ENCODE data around the gene ARHGAP35. TPM values are rescaled to one million over a fixed set of nuclear protein-coding genes. Genes with fewer than 3 reads are reported as not detected.
A peak's percentile ranks its signal among the peaks of the same experiment; 100 is the strongest.

Gene ARHGAP35
- total RNA-seq, 4 donors from 2014 or later, result 8.7 to 69.4 (median 30.9) TPM

GRCh38 chr19:46844067-46844489 is 16.7 kb upstream of the ARHGAP35 start:
- H3K4me3 ChIP-seq, result no peak overlapping the region
- DNase-seq, result no peak
- intact Hi-C loops (cut with DNase I; ENCODE audit: low total_unique reads), result loop anchor here (5.0 to 10.0 kb wide), 2 partner anchors 59 to 87 kb away; partner anchors contain the start of gene SLC1A5
- H3K4me1 ChIP-seq, result no peaks in the 10 kb centered on the region
- TF ChIP-seq CTCF (IDR thresholded peaks at IDR 0.05) (no peak), POLR2A (IDR thresholded peaks at IDR 0.05) (no peak)
- no peaks in the 10 kb centered on the region for H3K9me3 ChIP-seq
- no peak overlapping the region for H3K27ac ChIP-seq
- no peaks in the 10 kb centered on the region for H3K27me3 ChIP-seq
- no peaks in the 10 kb centered on the region for H3K36me3 ChIP-seq

DNA sequence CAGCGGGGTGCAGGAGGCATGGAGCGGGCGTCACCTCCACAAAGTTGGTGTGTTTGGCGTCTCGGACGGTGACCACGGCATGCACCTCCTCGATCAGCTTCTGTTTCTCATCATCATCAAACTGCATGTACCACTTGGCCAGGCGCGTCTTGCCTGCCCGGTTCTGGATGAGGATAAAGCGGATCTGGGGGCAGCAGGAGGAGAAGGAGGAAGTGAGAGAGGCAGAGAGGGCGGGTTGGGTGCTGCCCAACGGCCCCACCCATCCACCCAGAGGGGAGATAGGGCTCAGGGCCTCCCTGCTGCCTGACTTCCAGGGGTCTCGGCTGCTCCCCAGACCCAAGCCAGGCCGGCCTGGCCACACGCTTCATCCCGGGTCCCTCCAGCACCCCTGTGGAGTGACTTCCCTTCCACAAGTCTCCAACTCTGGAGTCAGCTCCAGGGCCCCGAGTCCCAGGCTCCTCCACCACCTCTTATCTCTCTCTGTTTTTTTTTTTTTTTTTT is 14.8 kb upstream of the ARHGAP35 start:
- H3K4me3 ChIP-seq, result no peak overlapping the region
- intact Hi-C loops (cut with DNase I; ENCODE audit: low total_unique reads), result loop anchor here (10.0 kb wide), 1 partner anchor 61 kb away; the partner anchor contains the start of gene SLC1A5
- no peak overlapping the region for H3K27ac ChIP-seq
- TF ChIP-seq POLR2A (IDR thresholded peaks at IDR 0.05) (no peak), CTCF (IDR thresholded peaks at IDR 0.05) (no peak)
- peaks cover 0 to 4% of the 10 kb centered on the region in 2 donors for H3K4me1 ChIP-seq
- no peaks in the 10 kb centered on the region for H3K36me3 ChIP-seq
- no peak for DNase-seq
- H3K9me3 ChIP-seq, result no peaks in the 10 kb centered on the region
- no peaks in the 10 kb centered on the region for H3K27me3 ChIP-seq

DNA sequence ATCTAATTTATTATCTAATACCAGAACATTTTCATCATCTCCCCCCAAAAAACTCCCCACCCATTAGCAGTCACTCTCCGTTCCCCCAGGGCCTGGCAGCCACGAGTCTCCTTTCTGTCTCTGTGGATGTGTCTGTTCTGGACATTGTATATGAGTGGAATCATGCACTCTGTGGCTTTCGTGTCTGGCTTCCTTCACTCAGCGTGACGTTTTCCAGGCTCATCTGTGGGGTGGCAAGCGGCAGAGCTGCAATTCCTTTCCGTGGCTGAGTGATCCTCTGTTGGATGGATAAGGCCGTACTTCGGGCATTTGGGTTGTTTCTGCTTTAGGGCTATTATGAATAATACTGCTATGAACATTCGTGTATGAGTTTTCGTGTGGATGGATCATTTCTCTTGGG is 13.3 kb upstream of the ARHGAP35 start:
- intact Hi-C loops (cut with DNase I; ENCODE audit: low total_unique reads), result loop anchor here (10.0 kb wide), 1 partner anchor 63 kb away; the partner anchor contains the start of gene SLC1A5
- no peak overlapping the region for H3K27ac ChIP-seq

GRCh38 chr19:46848389-46848788 is 12.4 kb upstream of the ARHGAP35 start:
- no peak for DNase-seq
- H3K27me3 ChIP-seq, result no peaks in the 10 kb centered on the region
- H3K27ac ChIP-seq, result no peak overlapping the region
- peaks cover 0 to 4% of the 10 kb centered on the region in 2 donors for H3K4me1 ChIP-seq
- H3K4me3 ChIP-seq, result no peak overlapping the region
- TF ChIP-seq CTCF (IDR thresholded peaks at IDR 0.05), result no peak
- no peak for TF ChIP-seq POLR2A (IDR thresholded peaks at IDR 0.05)
- H3K9me3 ChIP-seq, result no peaks in the 10 kb centered on the region
- intact Hi-C loops (cut with DNase I; ENCODE audit: low total_unique reads), result loop anchor here (10.0 kb wide), 1 partner anchor 64 kb away; the partner anchor contains the start of gene SLC1A5
- no peaks in the 10 kb centered on the region for H3K36me3 ChIP-seq

More for the DNA sequence above, 13.3 kb upstream of the ARHGAP35 start:
- H3K27me3 ChIP-seq, result no peaks in the 10 kb centered on the region
- no peak for TF ChIP-seq CTCF (IDR thresholded peaks at IDR 0.05)
- no peak for TF ChIP-seq POLR2A (IDR thresholded peaks at IDR 0.05)
- H3K4me3 ChIP-seq, result no peak overlapping the region
- no peak for DNase-seq
- H3K36me3 ChIP-seq, result no peaks in the 10 kb centered on the region
- peaks cover 0 to 4% of the 10 kb centered on the region in 2 donors for H3K4me1 ChIP-seq
- no peaks in the 10 kb centered on the region for H3K9me3 ChIP-seq

DNA sequence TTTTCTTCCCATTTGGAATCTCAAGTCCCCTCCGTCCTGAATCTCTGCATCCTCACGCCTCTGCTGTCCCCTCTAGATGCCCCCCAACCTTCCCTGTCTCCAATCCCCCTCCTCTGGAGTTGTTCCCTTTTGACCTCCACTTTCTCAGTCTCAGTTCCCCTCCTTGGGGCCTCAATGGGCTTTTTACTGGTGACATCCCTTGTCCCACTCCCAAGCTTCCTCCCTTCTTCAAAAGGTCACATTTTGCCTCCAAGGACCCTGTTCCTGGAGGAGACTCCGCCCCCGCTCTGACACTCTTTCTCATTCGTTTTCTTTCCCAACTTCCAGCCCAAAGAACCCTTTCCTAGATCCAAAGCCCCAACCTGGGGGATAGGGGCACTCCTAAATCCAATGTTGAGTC is 11.2 kb upstream of the ARHGAP35 start:
- Histone ChIP-seq H3K9me3 (no peaks in the 10 kb centered on the region), H3K36me3 (no peaks in the 10 kb centered on the region), H3K27ac (peak overlapping the region; percentile 15 to 70), H3K4me1 (peaks cover 0 to 4% of the 10 kb centered on the region in 2 donors), H3K4me3 (peak overlapping the region; percentile 73 to 92), H3K27me3 (no peaks in the 10 kb centered on the region)
- no peak for TF ChIP-seq POLR2A (IDR thresholded peaks at IDR 0.05)
- TF ChIP-seq CTCF (IDR thresholded peaks at IDR 0.05), result no peak
- DNase-seq, result no peak
- intact Hi-C loops (cut with DNase I; ENCODE audit: low total_unique reads), result loop anchor here (10.0 kb wide), 1 partner anchor 65 kb away; the partner anchor contains the start of gene SLC1A5
